Tibial artery (tissue), 4 donors: ENCODE measurements around the gene EXOC6B.

ENCODE experiments used
- DNase-seq, 2 donors: peaks; one replicate each; pipeline ENCODE4 v3.0.0-alpha.2; 2019
- H3K27ac ChIP-seq, 2 donors: fragments of 200-600 bp; sonication (generic) in 1 of 2; 1 replicate in 1 of 2; 2 replicates in 1 of 2; pipeline ENCODE4 v1.5.1; 2018 to 2019; ENCODE audit warnings: mild to moderate bottlenecking in 1 of 2
- H3K27me3 ChIP-seq, 2 donors: fragments of 200-600 bp; sonication (generic) in 1 of 2; one replicate each; pipeline versions ENCODE4 v1.5.1 to v1.6.0; 2016 to 2019
- H3K36me3 ChIP-seq, 3 donors: fragments of 200-600 bp; sonication (generic) in 2 of 3; one replicate each; pipeline ENCODE4 v1.5.1; 2016 to 2019; ENCODE audit warnings: mild to moderate bottlenecking in 2 of 3
- H3K4me1 ChIP-seq, 4 donors: fragments of 200-600 bp; sonication (generic) in 2 of 4; 1 replicate in 3 of 4; 2 replicates in 1 of 4; pipeline ENCODE4 v1.5.1; 2016 to 2019
- H3K4me3 ChIP-seq, 2 donors: fragments of 200-600 bp; sonication (generic) in 1 of 2; 1 replicate in 1 of 2; 2 replicates in 1 of 2; pipeline ENCODE4 v1.5.1; 2018 to 2019; ENCODE audit warnings: mild to moderate bottlenecking in 2 of 2
- H3K9me3 ChIP-seq, 3 donors: fragments of 200-600 bp; sonication (generic) in 1 of 3; one replicate each; pipeline ENCODE4 v1.5.1; 2016 to 2019
- CTCF ChIP-seq, 2 experiments: fragments of 200-600 bp in 1 of 2; fragments of 450-650 bp in 1 of 2; IDR thresholded peaks; one replicate each; pipeline ENCODE4 v1.5.1; 2017 to 2019; ENCODE audit warnings: antibody characterized with exemption in 2 of 2, mild to moderate bottlenecking in 1 of 2, moderate library complexity in 1 of 2
- intact Hi-C: fragments of 100-400 bp; cut with DNase I; formaldehyde crosslinking; loops from one replicate; pipeline ENCODE4 v1.15.0; 2023; ENCODE audit warnings: low total_unique reads

The EXOC6B gene

GRCh38 chr2:72291059-72291458 is 534.8 kb downstream of the EXOC6B start:
- Histone ChIP-seq H3K27me3 (no peaks in the 10 kb centered on the region), H3K4me1 (no peaks in the 10 kb centered on the region), H3K27ac (no peak overlapping the region), H3K9me3 (no peaks in the 10 kb centered on the region), H3K36me3 (no peaks in the 10 kb centered on the region), H3K4me3 (no peak overlapping the region)
- intact Hi-C loops = no loop called here
- no peak for TF ChIP-seq CTCF (IDR thresholded peaks at IDR 0.05)
- DNase-seq = no peak

DNA sequence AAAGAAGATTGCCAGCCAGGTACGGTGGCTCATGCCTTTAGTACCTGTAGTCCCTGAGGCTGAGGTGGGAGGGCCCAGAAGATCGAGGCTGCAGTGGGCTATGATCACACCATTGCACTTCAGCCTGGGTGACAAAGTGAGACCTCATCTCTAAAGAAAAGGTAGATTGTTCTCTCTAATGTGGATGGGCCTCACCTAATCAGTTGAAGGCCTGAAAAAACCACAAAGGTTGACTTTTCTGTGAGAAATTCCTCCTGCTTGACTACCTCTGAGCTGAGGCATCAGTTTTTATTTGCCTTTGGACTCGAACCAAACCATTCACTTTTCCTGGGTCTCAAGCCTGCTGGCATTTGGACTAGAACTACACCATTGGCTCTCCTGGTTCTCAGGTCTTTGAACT is 536.1 kb downstream of the EXOC6B start:
- Histone ChIP-seq H3K36me3 (no peaks in the 10 kb centered on the region), H3K4me1 (no peaks in the 10 kb centered on the region), H3K4me3 (no peak overlapping the region), H3K9me3 (no peaks in the 10 kb centered on the region), H3K27ac (no peak overlapping the region), H3K27me3 (no peaks in the 10 kb centered on the region)
- intact Hi-C loops = no loop called here
- no peak for TF ChIP-seq CTCF (IDR thresholded peaks at IDR 0.05)
- DNase-seq = no peak

DNA sequence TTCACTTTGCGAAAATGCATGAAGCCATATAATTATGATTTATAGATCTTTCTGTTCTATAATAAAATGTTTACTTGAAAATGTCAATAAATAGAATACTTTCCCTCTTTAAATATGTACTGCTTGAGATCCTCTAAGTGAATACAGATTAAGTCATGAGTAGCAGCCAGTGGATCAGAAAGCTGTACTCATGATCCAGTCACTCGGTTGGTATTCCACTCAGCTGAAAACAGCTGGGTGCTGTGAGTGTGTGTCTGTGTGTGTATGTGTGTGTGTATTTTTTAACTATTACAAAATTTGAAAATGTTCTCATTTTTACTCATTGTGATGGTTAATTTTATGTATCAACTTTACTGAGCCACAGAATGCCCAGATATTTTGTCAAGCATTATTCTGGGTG is 536.5 kb downstream of the EXOC6B start:
- intact Hi-C loops = no loop called here
- no peak for TF ChIP-seq CTCF (IDR thresholded peaks at IDR 0.05)
- Histone ChIP-seq H3K9me3 (no peaks in the 10 kb centered on the region), H3K27ac (no peak overlapping the region), H3K4me1 (no peaks in the 10 kb centered on the region), H3K4me3 (no peak overlapping the region), H3K36me3 (no peaks in the 10 kb centered on the region), H3K27me3 (no peaks in the 10 kb centered on the region)
- DNase-seq = no peak

GRCh38 chr2:72278046-72278445 is 547.8 kb downstream of the EXOC6B start:
- Histone ChIP-seq H3K4me1 (peaks cover 0 to 12% (median 0%) of the 10 kb centered on the region in 4 donors), H3K27me3 (no peaks in the 10 kb centered on the region), H3K9me3 (no peaks in the 10 kb centered on the region), H3K36me3 (no peaks in the 10 kb centered on the region), H3K27ac (no peak overlapping the region), H3K4me3 (no peak overlapping the region)
- no peak for DNase-seq
- no peak for TF ChIP-seq CTCF (IDR thresholded peaks at IDR 0.05)
- intact Hi-C loops = no loop called here

GRCh38 chr2:72276876-72277275 is 549.0 kb downstream of the EXOC6B start:
- H3K27me3 ChIP-seq = no peaks in the 10 kb centered on the region
- no peak for DNase-seq
- H3K9me3 ChIP-seq = no peaks in the 10 kb centered on the region
- H3K4me1 ChIP-seq = peaks cover 0 to 12% (median 0%) of the 10 kb centered on the region in 4 donors
- no peak overlapping the region for H3K27ac ChIP-seq
- intact Hi-C loops = no loop called here
- H3K36me3 ChIP-seq = no peaks in the 10 kb centered on the region
- no peak overlapping the region for H3K4me3 ChIP-seq
- no peak for TF ChIP-seq CTCF (IDR thresholded peaks at IDR 0.05)

- no peak for DNase-seq
- Histone ChIP-seq H3K27me3 (no peaks in the 10 kb centered on the region), H3K4me3 (no peak overlapping the region), H3K9me3 (no peaks in the 10 kb centered on the region), H3K27ac (no peak overlapping the region), H3K4me1 (peaks cover 0 to 12% (median 0%) of the 10 kb centered on the region in 4 donors), H3K36me3 (no peaks in the 10 kb centered on the region)
- no peak for TF ChIP-seq CTCF (IDR thresholded peaks at IDR 0.05)
- intact Hi-C loops = no loop called here
Observed at GRCh38 chr2:72276356-72276755, 549.5 kb downstream of the EXOC6B start.
